Measurements from ENCODE around the gene ASPA.

ASPA gene

GRCh38 chr17:3534881-3535252 lies 59.1 kb downstream of the ASPA start:
- Histone ChIP-seq H3K4me3 (no peak overlapping the region), H3K27ac (peak overlapping the region in 1 of 2 donors; percentile 41)
- TF ChIP-seq CTCF (IDR thresholded peaks at IDR 0.05), result no peak
- DNase-seq (ENCODE audit: low spot score), result no peak

- TF ChIP-seq CTCF (IDR thresholded peaks at IDR 0.05), result peak; percentile 13
- H3K4me3 ChIP-seq, result peak overlapping the region; percentile 66
- H3K27ac ChIP-seq, result peak overlapping the region in 1 of 2 donors; percentile 56
- no peak for DNase-seq (ENCODE audit: low spot score)
Observed at GRCh38 chr17:3535253-3535995, 59.6 kb downstream of the ASPA start.

- TF ChIP-seq CTCF (IDR thresholded peaks at IDR 0.05), result no peak
- DNase-seq (ENCODE audit: low spot score), result no peak
- Histone ChIP-seq H3K27ac (no peak overlapping the region), H3K4me3 (no peak overlapping the region)
Observed at GRCh38 chr17:3536716-3537115, 60.9 kb downstream of the ASPA start.

- no peak for DNase-seq (ENCODE audit: low spot score)
- Histone ChIP-seq H3K27ac (no peak overlapping the region), H3K4me3 (no peak overlapping the region)
- no peak for TF ChIP-seq CTCF (IDR thresholded peaks at IDR 0.05)
Observed at GRCh38 chr17:3539881-3540540, 64.2 kb downstream of the ASPA start.

- H3K27ac ChIP-seq, result no peak overlapping the region
- no peak overlapping the region for H3K4me3 ChIP-seq
- TF ChIP-seq CTCF (IDR thresholded peaks at IDR 0.05), result no peak
- no peak for DNase-seq (ENCODE audit: low spot score)
Observed at GRCh38 chr17:3542410-3543088, 66.8 kb downstream of the ASPA start.

GRCh38 chr17:3543453-3543852 lies 67.7 kb downstream of the ASPA start:
- Histone ChIP-seq H3K4me3 (no peak overlapping the region), H3K27ac (no peak overlapping the region)
- no peak for DNase-seq (ENCODE audit: low spot score)
- no peak for TF ChIP-seq CTCF (IDR thresholded peaks at IDR 0.05)

All from coronary artery (tissue), 2 donors.